Stomach (tissue), 4 donors: ENCODE measurements around the gene CNTD1.

Source experiments
- CTCF ChIP-seq, 7 experiments: fragments of 450-650 bp in 4 of 7; fragments of 200-600 bp in 3 of 7; sonication (generic) in 3 of 7; IDR thresholded peaks; one replicate each; pipeline ENCODE4 v1.5.1; 2016 to 2019; ENCODE audit warnings: antibody characterized with exemption in 7 of 7, control low read depth in 2 of 7, mild to moderate bottlenecking in 1 of 7
- POLR2A ChIP-seq, 4 donors: fragments of 450-650 bp; IDR thresholded peaks; one replicate each; pipeline ENCODE4 v1.6.1; 2016; ENCODE audit warnings: antibody characterized with exemption in 4 of 4, control low read depth in 2 of 4, mild to moderate bottlenecking in 1 of 4, moderate library complexity in 1 of 4
- POLR2AphosphoS5 ChIP-seq, 3 donors: sonication (generic); formaldehyde crosslinking; IDR thresholded peaks; one replicate each; pipeline ENCODE4 v1.6.1; 2016; ENCODE audit warnings: antibody characterized with exemption in 3 of 3

GRCh38 chr17:42850954-42851353, 52.3 kb downstream of the CNTD1 start, which contains the start of gene AOC3:
- no peak for TF ChIP-seq POLR2A (IDR thresholded peaks at IDR 0.05)
- TF ChIP-seq CTCF (IDR thresholded peaks at IDR 0.05) = no peak
- TF ChIP-seq POLR2AphosphoS5 (IDR thresholded peaks at IDR 0.05) = peak in 1 of 3 donors; percentile 8
